Dermis microvascular lymphatic vessel endothelial cell (primary cell): ENCODE measurements around the gene NBPF1. TPM values are rescaled to one million over a fixed set of nuclear protein-coding genes. Genes with fewer than 3 reads are reported as not detected.
"Not testable (repeated sequence)": the region's sequence is repeated elsewhere in the genome, so short reads cannot be mapped to it uniquely, and the experiment has no call there.

Source experiments
- DNase-seq, 2 donors: peaks; one replicate each; pipeline versions ENCODE4 v3.0.0 to v3.0.0-alpha.2; 2010; ENCODE audit warnings: low read depth in 2 of 2
- total RNA-seq: library from RNA; depleted of rRNA; stranded (reverse); fragments of >200 nt; gene quantifications from 2 replicates; pipeline ENCODE4 v1.2.1, GENCODE V29; 2014

NBPF1 gene
- total RNA-seq, result 19.2 and 20.4 TPM in 2 replicates

GRCh38 chr1:16613185-16614147 is at the start of gene NBPF1:
Gene NBPF1 (minus strand): TSS chr1:16613564.
- peak; percentile 77 to 98 for DNase-seq

GRCh38 chr1:16658234-16658633 is 44.9 kb upstream of the NBPF1 start:
- DNase-seq, result not testable (repeated sequence)

GRCh38 chr1:16656981-16657683 is 43.8 kb upstream of the NBPF1 start:
- not testable (repeated sequence) for DNase-seq

- DNase-seq, result not testable (repeated sequence)
Measured at GRCh38 chr1:16656574-16656973, 43.2 kb upstream of the NBPF1 start.

GRCh38 chr1:16651560-16651959 is 38.2 kb upstream of the NBPF1 start:
- DNase-seq, result not testable (repeated sequence)

- DNase-seq, result not testable (repeated sequence)
Measured at GRCh38 chr1:16649960-16650359, 36.6 kb upstream of the NBPF1 start.

GRCh38 chr1:16649390-16649789 is 36.0 kb upstream of the NBPF1 start:
- not testable (repeated sequence) for DNase-seq

GRCh38 chr1:16648756-16649155 is 35.4 kb upstream of the NBPF1 start:
- DNase-seq, result not testable (repeated sequence)

- not testable (repeated sequence) for DNase-seq
Measured at GRCh38 chr1:16648250-16648649, 34.9 kb upstream of the NBPF1 start.

- not testable (repeated sequence) for DNase-seq
Measured at GRCh38 chr1:16647179-16648176, 34.1 kb upstream of the NBPF1 start.

GRCh38 chr1:16646716-16647115 is 33.4 kb upstream of the NBPF1 start:
- not testable (repeated sequence) for DNase-seq

- DNase-seq, result not testable (repeated sequence)
Measured at GRCh38 chr1:16646061-16646664, 32.8 kb upstream of the NBPF1 start.

- not testable (repeated sequence) for DNase-seq
Measured at GRCh38 chr1:16645271-16646060, 32.1 kb upstream of the NBPF1 start.

- DNase-seq, result peak; percentile 95 to 96
Measured at GRCh38 chr1:16644482-16645270, 31.3 kb upstream of the NBPF1 start.

- no peak for DNase-seq
Measured at GRCh38 chr1:16644193-16644481, 30.8 kb upstream of the NBPF1 start.

- not testable (repeated sequence) for DNase-seq
Measured at GRCh38 chr1:16643476-16644192, 30.3 kb upstream of the NBPF1 start.

- not testable (repeated sequence) for DNase-seq
Measured at GRCh38 chr1:16643001-16643411, 29.6 kb upstream of the NBPF1 start.
